IPS-18a (cell line): ENCODE data around the gene TLCD5.

ENCODE experiments used
- H3K27ac ChIP-seq: one replicate; pipeline ENCODE4 v1.5.1; 2013; ENCODE audit warnings: low read length
- H3K27me3 ChIP-seq: one replicate; pipeline ENCODE4 v1.6.1; 2013; ENCODE audit warnings: mild to moderate bottlenecking, low read length; ENCODE audit not compliant: control insufficient read depth, insufficient read depth
- H3K36me3 ChIP-seq: one replicate; pipeline ENCODE4 v1.6.1; 2013; ENCODE audit warnings: low read depth, low read length; ENCODE audit not compliant: control insufficient read depth
- H3K4me1 ChIP-seq: one replicate; pipeline ENCODE4 v1.6.1; 2013; ENCODE audit warnings: low read depth, low read length; ENCODE audit not compliant: control insufficient read depth
- H3K4me3 ChIP-seq: one replicate; pipeline ENCODE4 v1.5.1; 2013; ENCODE audit warnings: low read length
- H3K9ac ChIP-seq: one replicate; pipeline ENCODE4 v1.6.1; 2013; ENCODE audit warnings: mild to moderate bottlenecking, low read length, moderate library complexity
- H3K9me3 ChIP-seq: one replicate; pipeline ENCODE4 v1.6.1; 2013; ENCODE audit warnings: low read depth, low read length; ENCODE audit not compliant: control insufficient read depth

Gene TLCD5

GRCh38 chr11:120310870-120311269 lies 14.2 kb upstream of the TLCD5 start:
- Histone ChIP-seq H3K4me3 (no peak overlapping the region), H3K9me3 (no peaks in the 10 kb centered on the region), H3K27ac (no peak overlapping the region), H3K9ac (no peak overlapping the region), H3K36me3 (no peaks in the 10 kb centered on the region), H3K27me3 (no peaks in the 10 kb centered on the region), H3K4me1 (peaks cover 5% of the 10 kb centered on the region)

DNA sequence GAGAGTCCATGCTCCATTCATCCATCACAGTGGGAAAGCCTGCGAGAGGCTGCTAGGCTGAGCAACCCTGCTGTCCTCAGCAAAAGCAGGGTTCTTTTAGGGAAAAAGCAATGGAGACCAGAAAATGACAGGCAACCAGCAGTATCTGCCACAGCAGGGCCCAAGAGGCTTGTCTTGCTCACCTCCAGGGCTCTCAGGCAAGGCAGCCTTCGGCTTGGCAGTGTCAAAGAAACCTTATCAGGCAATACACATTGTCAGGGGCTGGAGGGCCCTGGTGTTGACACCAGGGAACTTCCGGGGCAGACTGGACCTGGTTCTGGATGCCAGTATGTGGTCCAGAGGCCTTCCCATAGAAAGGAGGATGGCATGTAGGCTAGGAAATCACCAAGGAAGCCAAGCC lies 10.2 kb upstream of the TLCD5 start:
- no peak overlapping the region for H3K9ac ChIP-seq
- H3K4me3 ChIP-seq, result no peak overlapping the region
- peaks cover 12% of the 10 kb centered on the region for H3K4me1 ChIP-seq
- H3K27me3 ChIP-seq, result no peaks in the 10 kb centered on the region
- no peaks in the 10 kb centered on the region for H3K9me3 ChIP-seq
- H3K36me3 ChIP-seq, result no peaks in the 10 kb centered on the region
- no peak overlapping the region for H3K27ac ChIP-seq

- Histone ChIP-seq H3K9ac (no peak overlapping the region), H3K27me3 (no peaks in the 10 kb centered on the region), H3K27ac (no peak overlapping the region), H3K4me3 (peak overlapping the region; percentile 53), H3K36me3 (no peaks in the 10 kb centered on the region), H3K9me3 (no peaks in the 10 kb centered on the region), H3K4me1 (peaks cover 12% of the 10 kb centered on the region)
Measured at GRCh38 chr11:120316880-120317688, 8.0 kb upstream of the TLCD5 start.

DNA sequence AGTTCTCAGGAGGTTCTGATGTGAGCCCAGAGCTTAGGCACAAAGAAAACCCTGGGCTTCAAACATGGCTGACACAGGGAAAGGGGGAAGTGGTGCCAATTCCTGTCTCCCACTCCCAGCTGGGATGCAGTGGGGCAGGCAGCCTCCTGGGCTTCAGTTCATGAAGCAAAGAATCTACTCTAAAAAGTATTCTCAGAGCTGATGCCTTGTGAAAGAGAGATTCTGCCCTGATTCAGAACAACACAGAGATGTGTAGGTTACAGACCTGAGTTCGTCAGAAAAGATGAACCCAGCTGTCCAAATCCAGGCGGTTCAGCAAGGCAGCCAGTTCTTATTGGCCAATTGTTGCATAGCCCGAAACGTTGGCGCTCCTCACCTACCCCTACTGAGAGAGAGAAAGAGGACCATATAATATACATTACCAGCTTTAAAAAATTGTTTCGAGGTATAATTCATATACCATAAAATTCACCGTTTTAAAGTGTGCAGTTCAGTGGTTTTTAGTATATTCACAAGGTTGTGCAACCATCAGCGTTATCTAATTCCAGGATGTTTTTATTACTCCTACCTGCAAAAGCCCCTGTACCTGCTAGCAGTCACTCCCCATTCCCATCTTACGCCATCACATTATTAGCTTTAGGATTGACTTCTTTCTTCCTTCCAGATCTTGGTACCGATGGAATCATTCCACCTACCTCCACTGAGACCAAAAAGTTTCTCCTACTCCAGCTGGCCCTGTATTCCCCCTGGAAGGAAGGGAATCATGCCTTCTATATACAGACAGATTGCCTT lies 7.2 kb upstream of the TLCD5 start:
- no peak overlapping the region for H3K27ac ChIP-seq
- no peak overlapping the region for H3K4me3 ChIP-seq
- peaks cover 12% of the 10 kb centered on the region for H3K4me1 ChIP-seq
- H3K27me3 ChIP-seq, result no peaks in the 10 kb centered on the region
- no peaks in the 10 kb centered on the region for H3K36me3 ChIP-seq
- H3K9ac ChIP-seq, result no peak overlapping the region
- no peaks in the 10 kb centered on the region for H3K9me3 ChIP-seq

- H3K27ac ChIP-seq, result no peak overlapping the region
- H3K9ac ChIP-seq, result no peak overlapping the region
- H3K4me3 ChIP-seq, result no peak overlapping the region
- peaks cover 12% of the 10 kb centered on the region for H3K4me1 ChIP-seq
- peaks cover 2% of the 10 kb centered on the region for H3K27me3 ChIP-seq
- no peaks in the 10 kb centered on the region for H3K9me3 ChIP-seq
- H3K36me3 ChIP-seq, result no peaks in the 10 kb centered on the region
Measured at GRCh38 chr11:120318906-120319305, 6.2 kb upstream of the TLCD5 start.

GRCh38 chr11:120326228-120326627 lies 1.1 kb downstream of the TLCD5 start:
- Histone ChIP-seq H3K4me1 (peaks cover 7% of the 10 kb centered on the region), H3K27me3 (peaks cover 18% of the 10 kb centered on the region), H3K27ac (no peak overlapping the region), H3K9me3 (no peaks in the 10 kb centered on the region), H3K4me3 (peak overlapping the region; percentile 63), H3K9ac (peak overlapping the region; percentile 49), H3K36me3 (peaks cover 9% of the 10 kb centered on the region)

DNA sequence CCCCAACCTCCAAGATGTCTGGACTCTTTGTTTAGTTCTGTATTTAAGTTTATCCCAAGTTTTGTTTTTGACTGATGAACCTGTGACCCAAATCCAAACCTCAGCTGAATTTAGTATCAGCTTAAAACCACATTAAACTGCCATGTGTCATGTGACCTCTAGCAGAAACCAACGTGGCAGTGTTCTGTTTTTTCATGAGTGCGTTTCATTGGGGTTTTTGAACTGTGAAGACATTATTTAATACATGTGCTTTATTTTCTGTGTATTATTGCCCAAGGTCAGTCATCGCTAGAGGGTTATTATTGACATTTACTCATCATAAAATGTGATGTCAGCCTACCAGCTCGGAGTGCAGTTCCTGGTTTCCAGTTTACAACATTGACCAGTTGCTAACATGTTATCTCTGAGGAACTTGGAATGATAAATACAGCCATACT lies 1.8 kb downstream of the TLCD5 start:
- no peak overlapping the region for H3K4me3 ChIP-seq
- H3K4me1 ChIP-seq, result peaks cover 7% of the 10 kb centered on the region
- no peaks in the 10 kb centered on the region for H3K9me3 ChIP-seq
- H3K27ac ChIP-seq, result no peak overlapping the region
- H3K36me3 ChIP-seq, result peaks cover 9% of the 10 kb centered on the region
- H3K27me3 ChIP-seq, result peaks cover 18% of the 10 kb centered on the region
- no peak overlapping the region for H3K9ac ChIP-seq

GRCh38 chr11:120327311-120327710 lies 2.2 kb downstream of the TLCD5 start:
- Histone ChIP-seq H3K27ac (no peak overlapping the region), H3K9ac (no peak overlapping the region), H3K27me3 (peaks cover 18% of the 10 kb centered on the region), H3K4me1 (peaks cover 7% of the 10 kb centered on the region), H3K9me3 (no peaks in the 10 kb centered on the region), H3K36me3 (peaks cover 9% of the 10 kb centered on the region), H3K4me3 (no peak overlapping the region)

DNA sequence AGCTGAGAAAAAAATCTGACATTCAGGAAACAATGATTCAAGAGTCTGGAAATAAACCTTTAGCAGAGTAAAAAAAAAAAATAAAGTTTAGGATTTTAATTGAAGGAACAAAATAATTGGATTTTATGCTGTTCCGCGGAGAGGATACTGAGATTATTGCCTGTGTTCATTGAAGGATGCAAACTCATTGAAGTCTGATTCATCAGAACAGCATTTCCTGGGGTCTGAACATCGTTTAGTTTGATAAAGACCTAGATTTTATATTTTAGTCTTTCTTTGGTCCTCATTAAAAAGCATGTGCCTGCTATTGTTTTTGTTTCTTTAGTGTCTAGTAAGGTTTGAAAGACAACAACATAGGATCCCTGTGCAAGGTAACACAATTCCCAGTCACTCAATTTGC lies 4.5 kb downstream of the TLCD5 start:
- H3K9ac ChIP-seq, result no peak overlapping the region
- peaks cover 9% of the 10 kb centered on the region for H3K36me3 ChIP-seq
- H3K4me1 ChIP-seq, result peaks cover 7% of the 10 kb centered on the region
- no peaks in the 10 kb centered on the region for H3K9me3 ChIP-seq
- H3K27ac ChIP-seq, result no peak overlapping the region
- H3K4me3 ChIP-seq, result no peak overlapping the region
- peaks cover 10% of the 10 kb centered on the region for H3K27me3 ChIP-seq

DNA sequence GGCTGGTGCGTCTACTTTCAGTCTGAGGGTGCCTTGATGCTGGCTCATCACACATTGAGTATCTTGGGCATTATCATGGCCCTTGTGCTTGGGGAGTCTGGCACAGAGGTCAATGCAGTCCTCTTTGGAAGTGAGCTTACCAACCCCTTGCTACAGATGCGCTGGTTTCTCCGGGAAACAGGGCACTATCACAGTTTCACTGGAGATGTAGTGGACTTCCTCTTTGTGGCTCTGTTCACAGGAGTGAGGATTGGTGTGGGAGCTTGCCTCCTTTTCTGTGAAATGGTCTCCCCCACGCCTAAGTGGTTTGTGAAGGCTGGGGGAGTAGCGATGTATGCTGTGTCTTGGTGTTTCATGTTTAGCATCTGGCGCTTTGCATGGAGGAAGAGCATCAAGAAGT lies 4.9 kb downstream of the TLCD5 start:
- Histone ChIP-seq H3K4me1 (peaks cover 9% of the 10 kb centered on the region), H3K4me3 (no peak overlapping the region), H3K27ac (no peak overlapping the region), H3K36me3 (peaks cover 9% of the 10 kb centered on the region), H3K9me3 (no peaks in the 10 kb centered on the region), H3K9ac (no peak overlapping the region), H3K27me3 (peaks cover 9% of the 10 kb centered on the region)

DNA sequence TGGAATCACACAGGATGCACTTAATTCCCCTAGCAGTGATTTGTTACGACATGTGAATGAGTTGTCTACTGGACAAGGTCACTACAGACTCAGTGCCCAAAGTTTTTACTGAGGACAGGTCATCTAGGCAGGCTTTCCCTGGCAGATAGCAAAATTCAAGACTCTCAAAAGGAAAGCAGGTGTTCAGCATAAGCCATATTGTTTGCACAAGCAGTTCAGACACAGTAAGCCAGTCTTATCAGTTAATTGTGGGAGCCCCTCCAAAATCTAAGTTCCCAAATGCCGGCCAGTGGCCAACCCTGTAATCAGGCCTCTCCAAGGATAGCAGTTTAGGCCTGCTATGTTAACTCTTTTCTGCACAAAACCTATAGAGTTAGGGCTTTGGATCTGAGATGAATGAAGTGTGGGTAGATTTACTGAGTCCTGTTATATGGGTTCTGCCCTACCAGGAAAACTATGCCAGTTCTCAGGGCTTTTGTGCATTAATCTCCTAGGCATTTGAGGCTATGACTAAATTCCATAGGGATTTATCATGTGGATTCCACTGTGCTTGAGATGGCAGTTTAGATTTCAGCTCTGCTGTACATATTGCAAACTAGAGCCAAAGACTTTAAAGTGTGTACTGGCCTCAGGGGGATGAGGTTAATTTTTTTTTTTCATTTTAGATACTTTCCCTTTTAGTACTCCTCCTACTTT lies 6.3 kb downstream of the TLCD5 start:
- Histone ChIP-seq H3K9me3 (no peaks in the 10 kb centered on the region), H3K27ac (no peak overlapping the region), H3K4me1 (peaks cover 6% of the 10 kb centered on the region), H3K4me3 (no peak overlapping the region), H3K36me3 (peaks cover 9% of the 10 kb centered on the region), H3K27me3 (peaks cover 3% of the 10 kb centered on the region), H3K9ac (no peak overlapping the region)
